ENCODE data around the gene ASPSCR1. TPM values are rescaled to one million over a fixed set of nuclear protein-coding genes. Genes with fewer than 3 reads are reported as not detected.

ASPSCR1 gene
- total RNA-seq, 1 experiment from 2014 or later: 51.0 TPM

- ChIA-PET RAD21 (ENCODE audit: low non-redundant PET in 1 of 2, low total read pairs in 2 of 2, uncharacterized antibody in 2 of 2, unreplicated experiment in 2 of 2) (no interaction called here), CTCF (interaction anchor here (1.0 kb wide), 1 partner anchor 36 kb away, joined by 3 read pairs; no protein-coding TSS in a partner anchor), POLR2A (no interaction called here)
- intact Hi-C loops (cut with micrococcal nuclease): no loop called here
- DNase-seq (ENCODE audit: low read depth, low spot score) (no peak), ATAC-seq (no peak)
- Histone ChIP-seq H3K9ac (ENCODE audit: low read length) (no peak overlapping the region), H3K4me3 (replicated peaks in 1 of 2; ENCODE audit: low read depth in 1 of 2, low read length in 2 of 2) (no peak overlapping the region), H2AFZ (ENCODE audit: low read depth, low read length, poor library complexity, severe bottlenecking) (no peak overlapping the region), H3K4me1 (ENCODE audit: control insufficient read depth in 1 of 2, insufficient read depth in 2 of 2, low read length in 2 of 2) (peaks cover 13 to 21% of the 10 kb centered on the region in 2 experiments; a peak in 3 of 4 replicates), H3K27ac (ENCODE audit: low read depth, low read length) (no peak overlapping the region; the same call in 1 of the 2 replicates), H3K9me3 (ENCODE audit: control insufficient read depth in 1 of 2, insufficient read depth in 1 of 2, low read depth in 1 of 2, low read length in 2 of 2) (no peaks in the 10 kb centered on the region), H3K27me3 (ENCODE audit: insufficient read depth, low read length) (no peaks in the 10 kb centered on the region), H3K36me3 (ENCODE audit: control insufficient read depth in 1 of 2, insufficient read depth in 2 of 2, low read length in 2 of 2) (no peaks in the 10 kb centered on the region; a peak in 1 of 4 replicates), H3K4me2 (ENCODE audit: low read length) (no peak overlapping the region), H3K79me2 (ENCODE audit: insufficient read depth, low read length) (no peaks in the 10 kb centered on the region), H4K20me1 (ENCODE audit: insufficient read depth) (no peaks in the 10 kb centered on the region), H3K9me2 (ENCODE audit: insufficient read depth) (no peaks in the 10 kb centered on the region)
- BruUV-seq (replicated peaks): no TSS peak
- peak in 2 of 3 experiments; percentile 2 to 12; a peak in 1 of 6 replicates for TF ChIP-seq CTCF (IDR thresholded peaks at IDR 0.05 in 2 of 3, conservative IDR thresholded peaks at IDR 0.05 in 1 of 3; ENCODE audit: borderline replicate concordance in 1 of 3, insufficient read depth in 1 of 3, low read depth in 2 of 3, low read length in 2 of 3)
- TF ChIP-seq EGR1 (IDR thresholded peaks at IDR 0.05; ENCODE audit: low read depth): no peak
Observed at GRCh38 chr17:81995463-81996231, 18.2 kb downstream of the ASPSCR1 start.

- CTCF ChIA-PET: interaction anchor here (1.0 kb wide), 1 partner anchor 37 kb away, joined by 3 read pairs; no protein-coding TSS in a partner anchor
- TF ChIP-seq CEBPB (IDR thresholded peaks at IDR 0.05; ENCODE audit: low read depth): no peak
- TF ChIP-seq POLR2A (IDR thresholded peaks at IDR 0.05; ENCODE audit: borderline replicate concordance, extremely low read depth, insufficient read depth, insufficient read length): no peak
- TF ChIP-seq REST (IDR thresholded peaks at IDR 0.05; ENCODE audit: low read depth): no peak
- H3K4me1 ChIP-seq (ENCODE audit: control insufficient read depth in 1 of 2, insufficient read depth in 2 of 2, low read length in 2 of 2): peaks cover 18 to 24% of the 10 kb centered on the region in 2 experiments; a peak in 3 of 4 replicates
- no peaks in the 10 kb centered on the region for H3K27me3 ChIP-seq (ENCODE audit: insufficient read depth, low read length)
- no peak overlapping the region for H2AFZ ChIP-seq (ENCODE audit: low read depth, low read length, poor library complexity, severe bottlenecking)
- no peak overlapping the region for H3K4me2 ChIP-seq (ENCODE audit: low read length)
- intact Hi-C loops (cut with micrococcal nuclease): no loop called here
- H4K20me1 ChIP-seq (ENCODE audit: insufficient read depth): no peaks in the 10 kb centered on the region
- no peak for DNase-seq (ENCODE audit: low read depth, low spot score)
- POLR2A ChIA-PET: no interaction called here
- H3K79me2 ChIP-seq (ENCODE audit: insufficient read depth, low read length): no peaks in the 10 kb centered on the region
- H3K9ac ChIP-seq (ENCODE audit: low read length): no peak overlapping the region
- no peak overlapping the region; the same call in 1 of the 2 replicates for H3K27ac ChIP-seq (ENCODE audit: low read depth, low read length)
- no peaks in the 10 kb centered on the region for H3K9me2 ChIP-seq (ENCODE audit: insufficient read depth)
- H3K9me3 ChIP-seq (ENCODE audit: control insufficient read depth in 1 of 2, insufficient read depth in 1 of 2, low read depth in 1 of 2, low read length in 2 of 2): no peaks in the 10 kb centered on the region
- BruUV-seq (replicated peaks): no TSS peak
- RAD21 ChIA-PET (ENCODE audit: low non-redundant PET in 1 of 2, low total read pairs in 2 of 2, uncharacterized antibody in 2 of 2, unreplicated experiment in 2 of 2): no interaction called here
- H3K36me3 ChIP-seq (ENCODE audit: control insufficient read depth in 1 of 2, insufficient read depth in 2 of 2, low read length in 2 of 2): no peaks in the 10 kb centered on the region; a peak in 1 of 4 replicates
- H3K4me3 ChIP-seq (replicated peaks in 1 of 2; ENCODE audit: low read depth in 1 of 2, low read length in 2 of 2): no peak overlapping the region
- ATAC-seq: no peak
Observed at GRCh38 chr17:81996232-81996756, 18.9 kb downstream of the ASPSCR1 start.

Measured in HCT116 (cell line).